DND-41 (cell line): ENCODE results near the gene FOCAD.
A peak's percentile ranks its signal among the peaks of the same experiment; 100 is the strongest.

Source experiments
- EZH2 ChIP-seq: IDR thresholded peaks from 3 replicates; pipeline ENCODE4 v1.6.1; 2012; ENCODE audit warnings: borderline replicate concordance, low read depth, mild to moderate bottlenecking, moderate library complexity, low read length, inconsistent platforms; ENCODE audit not compliant: severe bottlenecking
- TF ChIP-seq, protein P1 (sequence below): IDR thresholded peaks from 2 replicates; pipeline ENCODE4 v1.5.1; 2012; ENCODE audit warnings: borderline replicate concordance, low read length, moderate library complexity, mild to moderate bottlenecking; ENCODE audit not compliant: poor library complexity, severe bottlenecking; ENCODE audit errors: extremely low read depth

DNA sequence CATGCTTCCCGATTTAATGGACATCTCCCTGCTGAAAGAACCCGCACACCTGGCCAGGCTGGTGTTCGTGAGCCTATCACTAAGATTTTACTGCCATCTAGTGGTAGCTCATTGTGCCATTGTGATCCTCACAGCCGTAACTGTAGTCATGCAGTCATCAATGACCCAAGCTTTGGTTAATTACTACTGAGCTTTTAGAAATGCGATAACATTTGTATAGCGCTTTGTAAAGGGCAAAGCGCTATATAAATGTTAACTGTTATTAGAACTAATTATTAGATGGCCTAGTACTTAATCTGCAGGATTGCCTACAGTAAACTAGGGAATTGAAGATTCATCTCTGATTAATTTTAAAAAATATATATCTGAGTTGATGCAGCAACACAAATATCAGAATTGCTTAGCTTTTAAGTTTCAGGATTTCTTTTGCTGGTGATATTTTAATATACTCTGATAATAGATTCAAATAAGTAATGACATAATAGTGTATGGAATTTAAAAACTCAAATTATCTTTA is 257.2 kb downstream of the FOCAD start:
- TF ChIP-seq, protein P1, sequence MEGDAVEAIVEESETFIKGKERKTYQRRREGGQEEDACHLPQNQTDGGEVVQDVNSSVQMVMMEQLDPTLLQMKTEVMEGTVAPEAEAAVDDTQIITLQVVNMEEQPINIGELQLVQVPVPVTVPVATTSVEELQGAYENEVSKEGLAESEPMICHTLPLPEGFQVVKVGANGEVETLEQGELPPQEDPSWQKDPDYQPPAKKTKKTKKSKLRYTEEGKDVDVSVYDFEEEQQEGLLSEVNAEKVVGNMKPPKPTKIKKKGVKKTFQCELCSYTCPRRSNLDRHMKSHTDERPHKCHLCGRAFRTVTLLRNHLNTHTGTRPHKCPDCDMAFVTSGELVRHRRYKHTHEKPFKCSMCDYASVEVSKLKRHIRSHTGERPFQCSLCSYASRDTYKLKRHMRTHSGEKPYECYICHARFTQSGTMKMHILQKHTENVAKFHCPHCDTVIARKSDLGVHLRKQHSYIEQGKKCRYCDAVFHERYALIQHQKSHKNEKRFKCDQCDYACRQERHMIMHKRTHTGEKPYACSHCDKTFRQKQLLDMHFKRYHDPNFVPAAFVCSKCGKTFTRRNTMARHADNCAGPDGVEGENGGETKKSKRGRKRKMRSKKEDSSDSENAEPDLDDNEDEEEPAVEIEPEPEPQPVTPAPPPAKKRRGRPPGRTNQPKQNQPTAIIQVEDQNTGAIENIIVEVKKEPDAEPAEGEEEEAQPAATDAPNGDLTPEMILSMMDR: peak; percentile 91
- TF ChIP-seq EZH2: no peak
